GM23338 (cell line): ENCODE measurements around the gene INO80E. TPM values are rescaled to one million over a fixed set of nuclear protein-coding genes. Genes with fewer than 3 reads are reported as not detected.

ENCODE experiments used
- ATAC-seq: fragments of 200-7000 bp; cut with Tn5 transposase; 3 replicates; pipeline ENCODE4 v1.9.1; 2020
- DNase-seq: peaks from one replicate; pipeline ENCODE4 v3.0.0-alpha.2; 2015; ENCODE audit warnings: low spot score
- H2AFZ ChIP-seq: fragments of 200-600 bp; sonication (generic); 2 replicates; pipeline ENCODE4 v1.8.0; 2016; ENCODE audit warnings: antibody characterized with exemption, mild to moderate bottlenecking, moderate library complexity
- H3F3A ChIP-seq: fragments of 200-600 bp; sonication (generic); replicated peaks from 2 replicates; pipeline ENCODE4 v1.8.0; 2017; ENCODE audit warnings: antibody characterized with exemption, mixed run types, low read depth
- H3K27ac ChIP-seq: fragments of 200-600 bp; sonication (generic); 2 replicates; pipeline ENCODE4 v1.6.1; 2016; ENCODE audit warnings: low read depth
- H3K27me3 ChIP-seq: fragments of 200-600 bp; sonication (generic); 2 replicates; pipeline ENCODE4 v1.8.0; 2016; ENCODE audit warnings: mild to moderate bottlenecking, mixed run types, moderate library complexity; ENCODE audit not compliant: insufficient read depth
- H3K36me3 ChIP-seq: fragments of 200-600 bp; sonication (generic); 2 replicates; pipeline ENCODE4 v1.8.0; 2016; ENCODE audit warnings: mild to moderate bottlenecking; ENCODE audit not compliant: insufficient read depth
- H3K4me1 ChIP-seq: fragments of 200-600 bp; sonication (generic); 2 replicates; pipeline ENCODE4 v1.8.0; 2016; ENCODE audit warnings: mild to moderate bottlenecking, moderate library complexity; ENCODE audit not compliant: insufficient read depth
- H3K4me2 ChIP-seq: fragments of 200-600 bp; sonication (generic); 2 replicates; pipeline ENCODE4 v1.7.1; 2017; ENCODE audit warnings: mixed run types
- H3K4me3 ChIP-seq: fragments of 200-600 bp; sonication (generic); 2 replicates; pipeline ENCODE4 v1.6.1; 2016; ENCODE audit warnings: mixed run types
- H3K79me2 ChIP-seq: fragments of 200-600 bp; sonication (generic); replicated peaks from 2 replicates; pipeline ENCODE4 v1.8.0; 2017; ENCODE audit warnings: mild to moderate bottlenecking; ENCODE audit not compliant: insufficient read depth
- H3K9me2 ChIP-seq: fragments of 200-600 bp; sonication (generic); 2 replicates; pipeline ENCODE4 v1.8.0; 2017; ENCODE audit not compliant: insufficient read depth
- H4K20me1 ChIP-seq: fragments of 200-600 bp; sonication (generic); replicated peaks from 2 replicates; pipeline ENCODE4 v1.8.0; 2017; ENCODE audit warnings: mild to moderate bottlenecking; ENCODE audit not compliant: insufficient read depth
- H3K27ac Mint-ChIP-seq: 2 replicates; pipeline ENCODE4 v1.8.0; 2020; ENCODE audit warnings: inconsistent platforms, mild to moderate bottlenecking, moderate library complexity, mixed read lengths
- H3K27me3 Mint-ChIP-seq: 3 replicates; pipeline ENCODE4 v1.8.0; 2022; ENCODE audit warnings: low read depth, mild to moderate bottlenecking, moderate library complexity, mixed read lengths, inconsistent platforms; ENCODE audit not compliant: insufficient read depth, poor library complexity
- H3K36me3 Mint-ChIP-seq: 3 replicates; pipeline ENCODE4 v1.8.0; 2021; ENCODE audit warnings: low read depth, mild to moderate bottlenecking, inconsistent platforms, moderate library complexity, mixed read lengths
- H3K4me1 Mint-ChIP-seq: 3 replicates; pipeline ENCODE4 v1.8.0; 2020; ENCODE audit warnings: mild to moderate bottlenecking, inconsistent platforms, mixed read lengths
- H3K4me3 Mint-ChIP-seq: 3 replicates; pipeline ENCODE4 v1.8.0; 2021; ENCODE audit warnings: moderate library complexity, mild to moderate bottlenecking, inconsistent platforms, mixed read lengths
- H3K9me3 Mint-ChIP-seq: 3 replicates; pipeline ENCODE4 v1.8.0; 2020; ENCODE audit warnings: moderate library complexity, mild to moderate bottlenecking, inconsistent platforms, mixed read lengths
- CREB1 ChIP-seq: fragments of 250-450 bp; sonication (Bioruptor Pico); IDR thresholded peaks from 2 replicates; pipeline ENCODE4 v1.5.0; 2020; ENCODE audit warnings: low read depth, mild to moderate bottlenecking, moderate library complexity
- CTCF ChIP-seq, 2 experiments: fragments of 200-600 bp in 1 of 2; sonication (generic) in 1 of 2; conservative IDR thresholded peaks; 2 replicates each; pipeline versions ENCODE4 v1.5.1 to v1.6.1; 2016 to 2017; ENCODE audit warnings: antibody characterized with exemption in 2 of 2, low read depth in 2 of 2, mild to moderate bottlenecking in 2 of 2, moderate library complexity in 1 of 2
- EZH2 ChIP-seq: fragments of 200-600 bp; sonication (generic); IDR thresholded peaks from one replicate; pipeline ENCODE4 v1.8.0; 2017; ENCODE audit warnings: antibody characterized with exemption, mild to moderate bottlenecking, low read depth; ENCODE audit not compliant: unreplicated experiment
- EZH2phosphoT487 ChIP-seq: fragments of 200-600 bp; sonication (generic); IDR thresholded peaks from one replicate; pipeline ENCODE4 v1.8.1; 2018; ENCODE audit warnings: antibody characterized with exemption; ENCODE audit not compliant: unreplicated experiment
- JUNB ChIP-seq: IDR thresholded peaks from one replicate; pipeline ENCODE4 v1.6.1; 2016; ENCODE audit warnings: antibody characterized with exemption; ENCODE audit not compliant: unreplicated experiment
- NANOG ChIP-seq: IDR thresholded peaks from 2 replicates; pipeline ENCODE4 v1.6.1; 2016; ENCODE audit warnings: antibody characterized with exemption, borderline replicate concordance
- POLR2AphosphoS5 ChIP-seq: IDR thresholded peaks from 2 replicates; pipeline ENCODE4 v1.6.1; 2016; ENCODE audit warnings: antibody characterized with exemption, low read depth
- REST ChIP-seq: IDR thresholded peaks from one replicate; pipeline ENCODE4 v1.6.1; 2018; ENCODE audit warnings: antibody characterized with exemption; ENCODE audit not compliant: unreplicated experiment
- STAT1 ChIP-seq: IDR thresholded peaks from one replicate; pipeline ENCODE4 v1.6.1; 2016; ENCODE audit warnings: antibody characterized with exemption; ENCODE audit not compliant: unreplicated experiment
- ZNF114 ChIP-seq: fragments of 250-450 bp; sonication (Bioruptor Pico); IDR thresholded peaks from 2 replicates; pipeline ENCODE4 v1.5.0; 2020; ENCODE audit warnings: mild to moderate bottlenecking, moderate library complexity
- ZNF331 ChIP-seq: fragments of 250-450 bp; sonication (Bioruptor Pico); IDR thresholded peaks from 2 replicates; pipeline ENCODE4 v1.5.0; 2020; ENCODE audit warnings: low read depth, mild to moderate bottlenecking, moderate library complexity
- polyA plus RNA-seq: library from polyadenylated mRNA; unstranded; fragments of >200 nt; fragmentation: Nextera tagmentation; extraction: Ambion mirVana; gene quantifications from 2 replicates; pipeline ENCODE4 v1.2.1, GENCODE V29; 2016
- total RNA-seq: library from RNA; depleted of rRNA; stranded (reverse); fragments of >200 nt; shearing (Covaris generic); gene quantifications from 2 replicates; pipeline ENCODE4 v1.2.3, GENCODE V29; 2014
- TF ChIP-seq, protein P1 (sequence below): IDR thresholded peaks from 2 replicates; pipeline ENCODE4 v1.6.1; 2016; ENCODE audit warnings: antibody characterized with exemption
- TF ChIP-seq, protein P2 (sequence below): fragments of 250-450 bp; sonication (Bioruptor Pico); IDR thresholded peaks from 2 replicates; pipeline ENCODE4 v1.5.0; 2020; ENCODE audit warnings: mild to moderate bottlenecking, moderate library complexity

Gene INO80E
- total and polyA plus RNA-seq, 2 experiments from 2014 or later, result 66.0 to 71.0 TPM

DNA sequence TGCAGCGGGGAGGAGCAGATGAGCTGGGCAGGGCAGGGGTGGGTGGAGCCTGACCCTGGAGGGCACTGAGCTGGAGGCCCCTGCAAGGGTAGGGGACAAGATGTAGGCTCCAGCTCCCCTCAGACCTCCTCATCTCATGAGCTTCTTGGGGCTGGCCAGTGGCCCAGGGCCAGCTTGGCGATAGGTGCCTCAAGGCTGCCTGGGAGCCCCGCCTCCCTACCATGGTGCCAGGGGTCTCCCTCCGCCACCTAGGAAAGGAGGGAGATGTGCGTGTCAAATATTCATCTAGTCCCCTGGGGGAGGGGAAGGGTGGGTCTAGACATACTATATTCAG lies 4.5 kb upstream of the INO80E start:
- H3F3A ChIP-seq, result peaks cover 11% of the 10 kb centered on the region
- H3K4me3 ChIP-seq, result no peak overlapping the region
- H4K20me1 ChIP-seq, result no peaks in the 10 kb centered on the region; the same call in 1 of the 2 replicates
- no peaks in the 10 kb centered on the region for H3K27me3 ChIP-seq
- Mint-ChIP-seq H3K4me3 (no peak overlapping the region), H3K9me3 (peaks cover 2% of the 10 kb centered on the region; the same call in 2 of the 3 replicates), H3K36me3 (peaks cover 43% of the 10 kb centered on the region; the same call in 2 of the 3 replicates), H3K4me1 (peaks cover 11% of the 10 kb centered on the region), H3K27ac (no peak overlapping the region), H3K27me3 (peaks cover 13% of the 10 kb centered on the region)
- DNase-seq (no peak), ATAC-seq (no peak)
- no peak overlapping the region for H3K4me2 ChIP-seq
- no peaks in the 10 kb centered on the region for H3K9me2 ChIP-seq
- H3K4me1 ChIP-seq, result peaks cover 7% of the 10 kb centered on the region; the same call in 1 of the 2 replicates
- no peak for TF ChIP-seq ZNF114
- no peak for TF ChIP-seq EZH2
- no peak for TF ChIP-seq POLR2AphosphoS5
- no peak for TF ChIP-seq NANOG
- no peak for TF ChIP-seq CTCF (conservative IDR thresholded peaks at IDR 0.05; ENCODE audit: low read depth in 2 of 2)
- TF ChIP-seq, protein P1, sequence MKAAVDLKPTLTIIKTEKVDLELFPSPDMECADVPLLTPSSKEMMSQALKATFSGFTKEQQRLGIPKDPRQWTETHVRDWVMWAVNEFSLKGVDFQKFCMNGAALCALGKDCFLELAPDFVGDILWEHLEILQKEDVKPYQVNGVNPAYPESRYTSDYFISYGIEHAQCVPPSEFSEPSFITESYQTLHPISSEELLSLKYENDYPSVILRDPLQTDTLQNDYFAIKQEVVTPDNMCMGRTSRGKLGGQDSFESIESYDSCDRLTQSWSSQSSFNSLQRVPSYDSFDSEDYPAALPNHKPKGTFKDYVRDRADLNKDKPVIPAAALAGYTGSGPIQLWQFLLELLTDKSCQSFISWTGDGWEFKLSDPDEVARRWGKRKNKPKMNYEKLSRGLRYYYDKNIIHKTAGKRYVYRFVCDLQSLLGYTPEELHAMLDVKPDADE, result no peak
- no peak for TF ChIP-seq CREB1 (CRISPR knock-in tag)
- TF ChIP-seq, protein P2, sequence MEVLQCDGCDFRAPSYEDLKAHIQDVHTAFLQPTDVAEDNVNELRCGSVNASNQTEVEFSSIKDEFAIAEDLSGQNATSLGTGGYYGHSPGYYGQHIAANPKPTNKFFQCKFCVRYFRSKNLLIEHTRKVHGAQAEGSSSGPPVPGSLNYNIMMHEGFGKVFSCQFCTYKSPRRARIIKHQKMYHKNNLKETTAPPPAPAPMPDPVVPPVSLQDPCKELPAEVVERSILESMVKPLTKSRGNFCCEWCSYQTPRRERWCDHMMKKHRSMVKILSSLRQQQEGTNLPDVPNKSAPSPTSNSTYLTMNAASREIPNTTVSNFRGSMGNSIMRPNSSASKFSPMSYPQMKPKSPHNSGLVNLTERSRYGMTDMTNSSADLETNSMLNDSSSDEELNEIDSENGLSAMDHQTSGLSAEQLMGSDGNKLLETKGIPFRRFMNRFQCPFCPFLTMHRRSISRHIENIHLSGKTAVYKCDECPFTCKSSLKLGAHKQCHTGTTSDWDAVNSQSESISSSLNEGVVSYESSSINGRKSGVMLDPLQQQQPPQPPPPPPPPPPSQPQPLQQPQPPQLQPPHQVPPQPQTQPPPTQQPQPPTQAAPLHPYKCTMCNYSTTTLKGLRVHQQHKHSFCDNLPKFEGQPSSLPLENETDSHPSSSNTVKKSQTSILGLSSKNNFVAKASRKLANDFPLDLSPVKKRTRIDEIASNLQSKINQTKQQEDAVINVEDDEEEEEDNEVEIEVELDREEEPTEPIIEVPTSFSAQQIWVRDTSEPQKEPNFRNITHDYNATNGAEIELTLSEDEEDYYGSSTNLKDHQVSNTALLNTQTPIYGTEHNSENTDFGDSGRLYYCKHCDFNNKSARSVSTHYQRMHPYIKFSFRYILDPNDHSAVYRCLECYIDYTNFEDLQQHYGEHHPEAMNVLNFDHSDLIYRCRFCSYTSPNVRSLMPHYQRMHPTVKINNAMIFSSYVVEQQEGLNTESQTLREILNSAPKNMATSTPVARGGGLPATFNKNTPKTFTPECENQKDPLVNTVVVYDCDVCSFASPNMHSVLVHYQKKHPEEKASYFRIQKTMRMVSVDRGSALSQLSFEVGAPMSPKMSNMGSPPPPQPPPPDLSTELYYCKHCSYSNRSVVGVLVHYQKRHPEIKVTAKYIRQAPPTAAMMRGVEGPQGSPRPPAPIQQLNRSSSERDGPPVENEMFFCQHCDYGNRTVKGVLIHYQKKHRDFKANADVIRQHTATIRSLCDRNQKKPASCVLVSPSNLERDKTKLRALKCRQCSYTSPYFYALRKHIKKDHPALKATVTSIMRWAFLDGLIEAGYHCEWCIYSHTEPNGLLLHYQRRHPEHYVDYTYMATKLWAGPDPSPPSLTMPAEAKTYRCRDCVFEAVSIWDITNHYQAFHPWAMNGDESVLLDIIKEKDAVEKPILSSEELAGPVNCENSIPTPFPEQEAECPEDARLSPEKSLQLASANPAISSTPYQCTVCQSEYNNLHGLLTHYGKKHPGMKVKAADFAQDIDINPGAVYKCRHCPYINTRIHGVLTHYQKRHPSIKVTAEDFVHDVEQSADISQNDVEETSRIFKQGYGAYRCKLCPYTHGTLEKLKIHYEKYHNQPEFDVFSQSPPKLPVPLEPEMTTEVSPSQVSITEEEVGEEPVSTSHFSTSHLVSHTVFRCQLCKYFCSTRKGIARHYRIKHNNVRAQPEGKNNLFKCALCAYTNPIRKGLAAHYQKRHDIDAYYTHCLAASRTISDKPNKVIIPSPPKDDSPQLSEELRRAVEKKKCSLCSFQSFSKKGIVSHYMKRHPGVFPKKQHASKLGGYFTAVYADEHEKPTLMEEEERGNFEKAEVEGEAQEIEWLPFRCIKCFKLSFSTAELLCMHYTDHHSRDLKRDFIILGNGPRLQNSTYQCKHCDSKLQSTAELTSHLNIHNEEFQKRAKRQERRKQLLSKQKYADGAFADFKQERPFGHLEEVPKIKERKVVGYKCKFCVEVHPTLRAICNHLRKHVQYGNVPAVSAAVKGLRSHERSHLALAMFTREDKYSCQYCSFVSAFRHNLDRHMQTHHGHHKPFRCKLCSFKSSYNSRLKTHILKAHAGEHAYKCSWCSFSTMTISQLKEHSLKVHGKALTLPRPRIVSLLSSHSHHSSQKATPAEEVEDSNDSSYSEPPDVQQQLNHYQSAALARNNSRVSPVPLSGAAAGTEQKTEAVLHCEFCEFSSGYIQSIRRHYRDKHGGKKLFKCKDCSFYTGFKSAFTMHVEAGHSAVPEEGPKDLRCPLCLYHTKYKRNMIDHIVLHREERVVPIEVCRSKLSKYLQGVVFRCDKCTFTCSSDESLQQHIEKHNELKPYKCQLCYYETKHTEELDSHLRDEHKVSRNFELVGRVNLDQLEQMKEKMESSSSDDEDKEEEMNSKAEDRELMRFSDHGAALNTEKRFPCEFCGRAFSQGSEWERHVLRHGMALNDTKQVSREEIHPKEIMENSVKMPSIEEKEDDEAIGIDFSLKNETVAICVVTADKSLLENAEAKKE (CRISPR knock-in tag), result no peak
- no peak for TF ChIP-seq STAT1
- TF ChIP-seq EZH2phosphoT487, result no peak
- no peak for TF ChIP-seq ZNF331
- TF ChIP-seq JUNB, result no peak
- TF ChIP-seq REST, result no peak
- H3K79me2 ChIP-seq, result no peaks in the 10 kb centered on the region; the same call in 1 of the 2 replicates
- no peak overlapping the region for H3K27ac ChIP-seq
- H3K36me3 ChIP-seq, result peaks cover 4% of the 10 kb centered on the region; the same call in 1 of the 2 replicates
- no peak overlapping the region for H2AFZ ChIP-seq
